WTC11 (cell line): ENCODE results near the gene TIMMDC1. TPM values are rescaled to one million over a fixed set of nuclear protein-coding genes. Genes with fewer than 3 reads are reported as not detected.

ENCODE experiments used
- ATAC-seq: fragments of 200-7000 bp; cut with Tn5 transposase; 2 replicates; pipeline ENCODE4 v1.10.0; 2021; ENCODE audit warnings: mild to moderate bottlenecking, moderate library complexity
- CTCF ChIA-PET: fragments of 300-600 bp; sonication (Branson Sonifier 250); formaldehyde crosslinking; loops from one replicate; lab custom pipeline; 2021; ENCODE audit warnings: antibody characterized with exemption; lab: Charles Lee
- POLR2A ChIA-PET: fragments of 350-600 bp; sonication (Branson Sonifier 250); formaldehyde crosslinking; loops from one replicate; lab custom pipeline; 2021; ENCODE audit warnings: antibody characterized with exemption; lab: Charles Lee
- DNase-seq: peaks from one replicate; pipeline ENCODE4 v3.0.0; 2021; ENCODE audit warnings: low spot score
- H3K27ac Mint-ChIP-seq: 2 replicates; pipeline ENCODE4 v1.8.0; 2021; ENCODE audit warnings: mixed read lengths
- H3K27me3 Mint-ChIP-seq: 2 replicates; pipeline ENCODE4 v1.8.0; 2021; ENCODE audit warnings: low read depth, mild to moderate bottlenecking, moderate library complexity, mixed read lengths
- H3K36me3 Mint-ChIP-seq: 2 replicates; pipeline ENCODE4 v1.8.0; 2021; ENCODE audit warnings: mixed read lengths
- H3K4me1 Mint-ChIP-seq: 2 replicates; pipeline ENCODE4 v1.8.0; 2022; ENCODE audit warnings: mixed read lengths
- H3K4me3 Mint-ChIP-seq: 2 replicates; pipeline ENCODE4 v1.8.0; 2021; ENCODE audit warnings: mild to moderate bottlenecking, moderate library complexity, mixed read lengths
- H3K9me3 Mint-ChIP-seq: 2 replicates; pipeline ENCODE4 v1.8.0; 2021; ENCODE audit warnings: mixed read lengths
- AFF4 ChIP-seq: sonication (generic); formaldehyde crosslinking; IDR thresholded peaks from 2 replicates; pipeline ENCODE4 v1.8.1; 2023; ENCODE audit warnings: mild to moderate bottlenecking, missing genetic modification reagents, borderline replicate concordance
- ARID4B ChIP-seq: sonication (generic); formaldehyde crosslinking; IDR thresholded peaks from 2 replicates; pipeline ENCODE4 v1.8.0; 2023; ENCODE audit warnings: missing genetic modification reagents, mild to moderate bottlenecking, borderline replicate concordance
- CBFB ChIP-seq: sonication (generic); formaldehyde crosslinking; IDR thresholded peaks from 2 replicates; pipeline ENCODE4 v1.8.1; 2022; ENCODE audit warnings: mild to moderate bottlenecking, low read depth, missing genetic modification reagents
- E2F4 ChIP-seq: sonication (generic); formaldehyde crosslinking; IDR thresholded peaks from 2 replicates; pipeline ENCODE4 v1.8.1; 2022; ENCODE audit warnings: low read depth, mild to moderate bottlenecking, moderate library complexity, missing genetic modification reagents, borderline replicate concordance
- ESRRA ChIP-seq: sonication (generic); formaldehyde crosslinking; IDR thresholded peaks from 2 replicates; pipeline ENCODE4 v1.8.1; 2022; ENCODE audit warnings: mild to moderate bottlenecking, missing genetic modification reagents, borderline replicate concordance
- IRF1 ChIP-seq: sonication (generic); formaldehyde crosslinking; IDR thresholded peaks from 2 replicates; pipeline ENCODE4 v1.8.0; 2023; ENCODE audit warnings: missing genetic modification reagents
- MAX ChIP-seq: sonication (generic); formaldehyde crosslinking; IDR thresholded peaks from 2 replicates; pipeline ENCODE4 v1.8.0; 2022; ENCODE audit warnings: mild to moderate bottlenecking, missing genetic modification reagents
- NFATC4 ChIP-seq: fragments of 250-450 bp; sonication (Bioruptor Pico); IDR thresholded peaks from 2 replicates; pipeline ENCODE4 v1.9.0; 2021; ENCODE audit warnings: mild to moderate bottlenecking
- STAT6 ChIP-seq: sonication (generic); formaldehyde crosslinking; conservative IDR thresholded peaks from 2 replicates; pipeline ENCODE4 v1.8.1; 2023; ENCODE audit warnings: mild to moderate bottlenecking, low read depth, missing genetic modification reagents, moderate library complexity
- TCF7 ChIP-seq: sonication (generic); formaldehyde crosslinking; IDR thresholded peaks from 2 replicates; pipeline ENCODE4 v1.8.0; 2022; ENCODE audit warnings: mild to moderate bottlenecking, low read depth, missing genetic modification reagents, moderate library complexity
- ZNF671 ChIP-seq: fragments of 250-450 bp; sonication (Bioruptor Pico); IDR thresholded peaks from 2 replicates; pipeline ENCODE4 v1.8.0; 2021; ENCODE audit warnings: mild to moderate bottlenecking
- total RNA-seq: library from RNA; stranded (reverse); gene quantifications from 3 replicates; pipeline ENCODE4 v1.2.3, GENCODE V29; 2021

TIMMDC1 gene
- total RNA-seq, 1 experiment from 2014 or later: 114 TPM

- H3K36me3 Mint-ChIP-seq: peaks cover 45% of the 10 kb centered on the region
- CTCF ChIA-PET: no interaction called here
Measured at GRCh38 chr3:119510690-119511089, 12.3 kb downstream of the TIMMDC1 start.

GRCh38 chr3:119514637-119515036 lies 16.3 kb downstream of the TIMMDC1 start:
- POLR2A ChIA-PET: no interaction called here
- CTCF ChIA-PET: no interaction called here
- no peak for ATAC-seq
- H3K4me1 Mint-ChIP-seq: no peaks in the 10 kb centered on the region
- H3K36me3 Mint-ChIP-seq: peaks cover 58% of the 10 kb centered on the region
- no peak overlapping the region for H3K4me3 Mint-ChIP-seq
- H3K9me3 Mint-ChIP-seq: peaks cover 8% of the 10 kb centered on the region
- no peaks in the 10 kb centered on the region for H3K27me3 Mint-ChIP-seq
- no peak overlapping the region for H3K27ac Mint-ChIP-seq
- DNase-seq: no peak
- no peak for TF ChIP-seq STAT6
- no peak for TF ChIP-seq AFF4 (CRISPR knock-in tag)
- no peak for TF ChIP-seq E2F4 (CRISPR knock-in tag)
- no peak for TF ChIP-seq CBFB (CRISPR knock-in tag)

More at GRCh38 chr3:119510690-119511089, 12.3 kb downstream of the TIMMDC1 start:
- no peaks in the 10 kb centered on the region for H3K4me1 Mint-ChIP-seq
- TF ChIP-seq ARID4B (CRISPR knock-in tag) (no peak), MAX (CRISPR knock-in tag) (no peak), ZNF671 (no peak), IRF1 (CRISPR knock-in tag) (no peak), E2F4 (CRISPR knock-in tag) (no peak), ESRRA (CRISPR knock-in tag) (no peak), NFATC4 (no peak), TCF7 (CRISPR knock-in tag) (no peak)
- ATAC-seq (no peak), DNase-seq (no peak)
- H3K9me3 Mint-ChIP-seq: no peaks in the 10 kb centered on the region
- no peak overlapping the region for H3K27ac Mint-ChIP-seq
- no peaks in the 10 kb centered on the region for H3K27me3 Mint-ChIP-seq
- POLR2A ChIA-PET: no interaction called here
- no peak overlapping the region for H3K4me3 Mint-ChIP-seq
